Sciatic nerve (tissue), 2 donors: ENCODE data around the gene SLX9. TPM values are rescaled to one million over a fixed set of nuclear protein-coding genes. Genes with fewer than 3 reads are reported as not detected.

Source experiments
- ATAC-seq: fragments of 200-7000 bp; cut with Tn5 transposase; one replicate; pipeline ENCODE4 v1.9.1; 2020; ENCODE audit warnings: mild to moderate bottlenecking, moderate library complexity
- DNase-seq: peaks from one replicate; pipeline ENCODE4 v3.0.0-alpha.2; 2020; ENCODE audit warnings: low spot score
- intact Hi-C: fragments of 100-400 bp; cut with DNase I; formaldehyde crosslinking; loops from one replicate; pipeline ENCODE4 v1.14.2; 2022
- total RNA-seq: library from RNA; stranded (reverse); fragmentation: NEBNext Ultra II Directional; extraction: Animal tissue kit (Norgen Biotek cat#: 25700); gene quantifications from one replicate; pipeline ENCODE4 v1.2.1, GENCODE V29; 2021
- donor health status: DM: no; HTN: no; CAD: no.
- donor health status: DM: no; HTN: no; CAD: no.

Gene SLX9
- total RNA-seq, 1 donor from 2014 or later: 17.1 TPM

DNA sequence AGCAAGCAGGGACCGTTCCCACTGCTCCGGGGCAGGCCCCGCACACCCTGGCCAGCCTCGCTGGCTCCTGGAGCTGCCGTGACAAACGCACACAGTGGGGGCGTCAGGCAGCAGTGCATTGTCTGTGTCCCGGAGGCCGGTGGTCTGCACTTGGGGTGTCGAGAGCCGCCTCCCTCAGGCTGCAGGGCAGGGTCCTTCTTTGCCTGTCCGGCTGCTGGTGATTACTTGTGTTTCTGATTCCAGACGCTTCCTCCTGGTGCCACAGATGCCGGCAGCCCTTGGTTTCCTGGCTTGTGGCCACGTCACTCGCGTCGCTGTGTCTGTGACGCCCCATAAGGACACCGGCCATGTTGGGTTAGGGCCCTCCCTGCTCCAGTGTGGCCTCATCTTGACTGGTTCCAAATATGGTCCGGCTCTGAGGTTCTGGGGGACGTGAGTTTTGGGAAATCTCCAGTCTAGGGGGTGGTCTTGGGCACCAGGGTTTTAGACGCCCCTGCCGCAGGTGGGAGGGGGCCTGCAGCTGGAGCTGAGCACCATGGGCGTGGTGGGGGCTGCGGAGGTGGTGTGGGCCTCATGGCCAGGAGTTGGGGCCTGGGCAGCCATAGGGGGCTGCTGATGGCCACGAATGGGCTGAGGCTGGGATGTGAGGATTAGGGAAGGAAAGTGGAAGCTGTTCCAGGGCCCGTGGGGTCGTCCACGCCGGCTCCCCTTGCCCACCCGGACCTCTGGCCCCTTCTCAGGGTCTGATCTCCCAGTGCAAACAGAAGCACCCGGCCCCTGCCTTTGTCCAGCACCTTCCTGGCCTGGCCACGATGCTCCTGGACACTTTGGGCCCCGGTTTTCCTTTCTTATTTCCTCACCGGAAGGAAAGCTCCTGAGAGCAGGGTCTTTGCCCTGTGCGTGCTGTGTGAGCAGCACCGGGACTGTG, 41.0 kb downstream of the SLX9 start:
- ATAC-seq (no peak), DNase-seq (no peak)
- intact Hi-C loops: no loop called here

- intact Hi-C loops: no loop called here
- DNase-seq (no peak), ATAC-seq (no peak)
Measured at GRCh38 chr21:44982558-44983250, 42.9 kb downstream of the SLX9 start.

DNA sequence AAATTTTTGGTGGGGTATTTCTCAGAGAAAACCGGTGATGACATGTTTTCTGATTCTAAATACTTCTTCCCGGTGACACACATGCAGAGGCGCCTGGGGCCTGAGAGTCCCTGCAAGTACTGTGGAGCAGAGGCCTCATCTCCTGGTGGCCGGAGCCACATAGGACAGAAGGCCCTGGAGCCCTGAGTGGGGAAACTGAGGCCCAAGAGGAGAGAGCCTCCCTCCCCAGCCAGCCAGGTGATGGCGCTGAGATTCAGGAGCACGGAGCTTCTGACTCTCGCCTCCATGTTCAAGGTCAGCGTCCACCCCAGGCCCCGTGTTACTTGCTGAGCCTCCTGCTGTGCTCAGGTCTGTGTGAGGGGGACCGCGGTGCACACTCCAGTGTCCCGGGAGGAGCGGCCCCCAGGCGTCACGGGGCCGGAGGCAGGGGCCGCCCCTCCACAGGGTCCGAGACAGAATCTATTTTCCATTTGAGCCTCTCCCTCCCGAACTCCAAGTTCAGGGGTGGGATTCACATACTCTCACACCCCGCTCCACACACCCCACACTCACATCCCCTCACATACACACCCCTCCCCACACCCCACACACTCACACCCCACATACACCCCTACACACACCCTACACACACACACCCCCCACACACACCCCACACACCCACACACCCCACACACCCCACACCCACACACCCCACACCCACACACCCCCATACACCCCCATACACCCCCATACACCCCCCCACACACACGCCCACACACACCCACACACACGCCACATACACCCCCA, 43.8 kb downstream of the SLX9 start:
- ATAC-seq: no peak
- DNase-seq: no peak
- intact Hi-C loops: no loop called here

- ATAC-seq (peak; percentile 49), DNase-seq (no peak)
- intact Hi-C loops: no loop called here
Measured at GRCh38 chr21:44984428-44984791, 44.6 kb downstream of the SLX9 start.

GRCh38 chr21:44984792-44985440, 45.1 kb downstream of the SLX9 start:
- ATAC-seq (peak; percentile 34), DNase-seq (peak; percentile 55)
- intact Hi-C loops: no loop called here

- intact Hi-C loops: no loop called here
- DNase-seq: peak; percentile 51
Measured at GRCh38 chr21:44985441-44986401, 45.9 kb downstream of the SLX9 start.

GRCh38 chr21:44986471-44987291, 46.9 kb downstream of the SLX9 start:
- peak; percentile 50 for DNase-seq
- no peak for ATAC-seq
- intact Hi-C loops: no loop called here

More at GRCh38 chr21:44985441-44986401, 45.9 kb downstream of the SLX9 start:
- no peak for ATAC-seq

- intact Hi-C loops: no loop called here
- ATAC-seq (no peak), DNase-seq (no peak)
Measured at GRCh38 chr21:44987301-44987885, 47.6 kb downstream of the SLX9 start.

DNA sequence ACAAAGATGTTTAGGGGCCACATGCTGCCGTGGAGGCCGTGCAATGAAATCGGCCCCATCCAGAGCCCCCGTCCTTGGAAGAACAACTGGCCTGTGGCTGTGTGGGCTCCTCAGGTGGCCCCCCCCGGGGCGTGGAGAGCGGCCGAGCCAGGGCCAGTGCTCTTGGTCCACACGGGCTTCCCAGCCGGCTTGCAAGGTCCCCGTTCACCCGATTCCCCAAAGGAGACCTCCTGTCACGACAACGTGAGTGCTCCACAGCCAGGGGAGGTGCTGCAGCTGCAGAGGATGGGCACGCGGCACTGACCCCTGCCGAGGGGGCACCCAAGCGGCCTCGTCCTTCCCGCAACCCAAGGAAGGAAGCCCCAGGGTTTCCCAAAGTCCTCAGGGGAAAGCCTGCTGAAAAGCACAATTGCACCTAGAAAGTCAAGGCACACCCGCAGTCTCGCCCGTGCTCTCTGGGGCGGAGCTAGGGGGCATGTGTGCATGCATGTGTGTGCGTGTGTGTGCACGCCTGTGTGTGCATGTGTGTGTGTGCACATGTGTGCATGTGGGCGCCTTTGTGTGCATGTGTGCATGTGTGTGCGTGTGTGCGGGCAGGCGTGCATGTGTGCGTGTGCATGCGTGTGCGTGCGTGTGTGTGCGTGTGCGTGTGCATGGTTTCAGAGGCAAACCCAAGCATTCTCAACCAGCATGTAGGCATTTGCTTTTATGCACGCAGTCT, 48.2 kb downstream of the SLX9 start:
- no peak for ATAC-seq
- no peak for DNase-seq
- intact Hi-C loops: no loop called here

DNA sequence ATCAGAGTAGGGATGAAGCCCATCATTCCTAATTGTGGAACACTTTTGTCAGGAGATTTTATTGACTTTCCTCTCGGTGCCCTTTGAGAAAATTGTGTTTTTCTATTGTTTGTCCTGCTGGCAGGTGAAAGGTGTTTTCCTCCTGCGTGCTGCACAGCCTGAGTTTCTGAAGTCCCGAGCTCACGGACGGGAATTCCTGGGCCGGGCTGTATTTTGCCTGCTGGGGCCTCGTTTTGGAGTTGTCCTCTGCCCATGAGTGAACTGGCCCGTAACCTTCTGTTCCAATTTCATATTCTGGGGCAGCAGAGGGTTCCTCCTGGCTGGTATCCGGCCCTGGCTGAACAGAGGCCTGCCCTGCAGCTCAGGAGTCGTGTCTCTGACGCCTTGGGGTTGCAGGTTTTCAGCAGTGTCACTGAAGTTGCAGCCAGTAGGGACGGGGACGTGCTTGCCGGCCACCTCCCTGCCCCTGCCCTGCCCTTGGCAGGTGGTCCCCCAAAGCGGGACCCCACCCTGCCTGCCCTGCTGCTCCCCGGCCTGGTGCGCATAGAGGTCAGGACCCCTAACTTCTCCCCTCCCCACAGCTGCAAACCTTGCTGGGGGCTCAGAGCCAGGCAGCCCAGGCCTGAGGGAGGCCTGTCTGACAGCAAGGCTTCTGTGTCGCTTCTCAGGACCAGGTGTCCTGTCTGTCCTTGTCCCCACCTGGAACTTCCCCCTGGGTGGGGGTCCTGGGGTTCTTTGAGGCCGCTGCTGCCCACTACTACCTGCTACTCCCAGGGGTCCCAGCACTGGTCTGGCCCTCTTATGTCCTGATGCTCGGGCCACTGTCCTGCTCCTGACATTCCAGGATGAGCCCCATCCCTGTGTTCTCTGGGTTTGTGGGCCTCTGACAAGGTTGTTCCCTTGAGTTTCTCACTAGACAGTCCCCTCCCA, 49.0 kb downstream of the SLX9 start:
- intact Hi-C loops: no loop called here
- ATAC-seq (no peak), DNase-seq (no peak)

DNA sequence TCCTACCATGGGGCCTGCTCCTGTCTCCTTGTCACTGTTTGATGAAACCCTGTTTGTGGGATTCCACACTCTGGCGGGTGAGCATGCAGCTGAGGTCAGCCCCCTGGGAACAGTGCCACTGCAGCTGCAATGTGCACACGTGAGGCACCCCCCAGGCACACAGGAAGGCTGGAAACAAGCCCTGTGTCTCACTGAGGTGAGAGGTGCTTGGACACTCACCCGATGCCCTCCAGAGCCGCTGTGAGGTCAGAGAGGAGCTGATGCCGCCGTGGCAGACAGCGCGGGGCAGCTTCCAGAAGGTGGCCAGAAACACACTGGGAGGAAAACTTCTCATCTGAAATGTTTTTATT, 49.7 kb downstream of the SLX9 start:
- intact Hi-C loops: no loop called here
- DNase-seq (no peak), ATAC-seq (no peak)

DNA sequence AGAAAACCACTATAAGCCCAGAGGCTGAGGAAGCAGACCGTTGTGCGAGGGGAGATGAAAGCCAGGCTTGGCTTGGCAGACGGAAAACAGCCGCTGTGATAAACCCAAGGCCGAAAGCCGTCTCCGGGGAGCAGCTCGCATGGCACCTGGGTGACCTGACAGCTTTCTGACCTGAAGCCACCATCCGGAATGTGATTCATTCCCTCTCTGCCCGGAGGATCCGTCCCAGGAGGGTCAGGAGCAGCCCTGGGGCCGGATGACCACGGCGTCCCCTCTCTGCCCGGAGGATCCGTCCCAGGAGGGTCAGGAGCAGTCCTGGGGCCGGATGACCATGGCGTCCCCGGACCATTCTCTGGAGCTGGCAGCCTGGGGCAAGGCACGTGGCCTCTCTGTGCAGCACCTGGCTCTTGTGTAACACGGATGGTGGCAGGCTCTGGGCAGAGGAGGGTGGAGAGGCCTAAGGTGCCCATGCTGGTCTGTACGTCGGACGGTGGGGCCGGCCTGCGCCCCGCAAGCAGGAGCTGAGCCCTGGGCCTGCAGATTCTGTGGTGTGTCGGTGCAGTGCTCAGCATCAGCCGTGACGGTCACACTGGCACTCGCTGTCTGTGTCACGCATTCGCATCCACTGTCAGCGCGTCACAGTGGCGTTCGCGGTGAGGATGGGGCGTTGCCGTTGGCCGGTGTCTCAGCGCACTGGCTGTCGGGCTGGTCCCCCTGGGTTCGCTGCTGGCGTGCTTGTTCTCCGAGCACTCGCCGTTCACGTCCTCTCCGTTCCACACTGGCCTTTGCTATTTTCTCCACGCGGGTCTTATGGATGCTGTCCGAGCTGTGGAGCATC, 50.3 kb downstream of the SLX9 start:
- DNase-seq: no peak
- ATAC-seq: no peak
- intact Hi-C loops: no loop called here

DNA sequence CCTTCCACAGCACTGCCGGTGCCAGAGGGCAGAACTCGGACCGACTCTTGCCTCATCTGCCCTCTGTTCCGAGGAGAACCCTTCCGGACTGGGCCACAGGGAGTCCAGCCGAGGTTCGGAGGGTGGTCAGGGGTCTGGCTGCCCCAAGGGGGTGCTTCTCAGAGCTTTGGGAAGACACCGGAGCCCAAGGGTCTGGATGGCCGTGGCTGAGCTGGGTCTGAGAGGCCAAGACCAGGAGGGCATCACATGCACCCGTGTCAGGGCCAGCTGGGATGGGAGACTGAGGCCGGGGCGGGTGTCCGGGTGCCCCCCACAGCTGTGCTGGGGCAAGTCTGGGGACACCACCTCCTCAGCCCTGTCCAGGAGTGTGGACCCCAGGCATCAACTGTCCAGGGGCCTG, 51.1 kb downstream of the SLX9 start:
- intact Hi-C loops: no loop called here
- DNase-seq: no peak
- no peak for ATAC-seq
